DMS 273 (cell line): ENCODE measurements around the gene ZNRF2.
"Not testable (repeated sequence)": the region's sequence is repeated elsewhere in the genome, so short reads cannot be mapped to it uniquely, and the experiment has no call there.

ENCODE experiments used
- DNase-seq: peaks from one replicate; lab custom pipeline; 2025; ENCODE audit not compliant: unreplicated experiment; lab: John Stamatoyannopoulos, UW

ZNRF2 gene

DNA sequence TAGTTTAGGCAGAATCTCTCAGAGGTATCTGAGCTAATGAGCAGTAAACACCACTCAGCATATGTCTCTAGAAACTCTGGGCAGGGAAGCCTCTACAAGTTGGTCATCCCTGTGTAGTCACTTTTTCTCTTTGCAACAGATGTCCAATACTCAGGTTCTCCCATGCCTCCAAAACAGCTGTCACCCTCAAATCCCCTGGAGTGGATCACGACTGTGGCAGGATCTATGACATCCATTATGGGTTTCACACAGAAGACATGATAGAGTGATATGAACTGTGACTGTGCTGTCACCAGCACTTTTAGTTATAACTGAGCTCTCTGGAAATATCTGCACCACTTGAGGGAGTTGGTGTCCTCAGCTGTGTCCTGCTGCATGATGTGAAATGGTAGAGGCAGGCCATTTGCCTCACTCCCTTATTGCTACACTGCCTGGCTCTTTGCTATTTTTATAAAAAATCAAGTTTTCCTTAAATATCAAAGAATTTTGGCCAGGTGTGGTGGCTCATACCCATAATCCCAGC is 24.1 kb upstream of the ZNRF2 start:
- peak; percentile 80 for DNase-seq

DNA sequence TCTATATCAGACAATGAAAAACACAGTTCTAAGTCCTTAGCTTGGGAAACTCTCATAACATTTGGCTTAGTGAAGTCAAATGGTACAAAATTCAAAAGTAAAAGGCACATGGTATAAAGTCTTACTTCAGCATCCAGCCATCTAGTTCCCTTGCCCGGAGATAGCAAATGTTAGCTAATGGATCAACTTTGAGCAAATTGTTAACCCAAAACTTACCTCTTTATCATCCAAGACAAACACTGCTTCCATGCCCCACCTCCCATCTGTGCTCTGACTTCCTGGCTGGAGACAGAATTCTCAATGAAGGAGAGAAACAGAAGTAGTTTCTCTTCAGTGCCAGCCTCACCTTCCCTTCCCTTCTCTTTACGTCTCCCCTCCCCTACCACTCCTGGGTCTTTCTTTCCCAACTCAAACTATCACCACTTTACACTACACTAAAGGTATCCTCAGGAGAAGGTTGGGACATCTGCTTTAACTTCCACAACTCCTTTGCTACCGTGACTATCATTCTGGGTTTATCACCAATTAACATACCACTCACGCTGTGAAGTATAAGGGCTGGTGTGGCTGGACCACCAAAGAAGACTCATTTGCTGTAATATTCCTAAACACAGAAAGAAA is 21.2 kb upstream of the ZNRF2 start:
- peak; percentile 41 for DNase-seq

DNA sequence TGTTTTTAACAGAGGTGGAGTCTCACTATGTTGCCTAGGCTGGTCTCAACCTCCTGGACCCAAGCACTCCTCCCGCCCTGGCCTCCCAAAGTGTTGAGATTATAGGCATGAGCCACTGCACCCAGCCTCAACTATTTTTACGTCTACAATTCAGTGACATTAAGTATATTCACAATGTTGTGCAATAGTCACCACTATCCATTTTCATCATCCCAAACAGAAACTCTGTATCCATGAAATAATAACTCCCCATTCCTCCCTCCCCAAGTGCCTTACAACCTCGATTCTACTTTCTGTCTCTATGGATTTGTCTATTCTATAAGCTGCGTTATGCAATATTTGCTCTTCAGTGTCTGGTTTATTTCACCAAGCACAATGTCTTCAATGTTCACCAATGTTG is 20.3 kb upstream of the ZNRF2 start:
- DNase-seq = no peak

DNA sequence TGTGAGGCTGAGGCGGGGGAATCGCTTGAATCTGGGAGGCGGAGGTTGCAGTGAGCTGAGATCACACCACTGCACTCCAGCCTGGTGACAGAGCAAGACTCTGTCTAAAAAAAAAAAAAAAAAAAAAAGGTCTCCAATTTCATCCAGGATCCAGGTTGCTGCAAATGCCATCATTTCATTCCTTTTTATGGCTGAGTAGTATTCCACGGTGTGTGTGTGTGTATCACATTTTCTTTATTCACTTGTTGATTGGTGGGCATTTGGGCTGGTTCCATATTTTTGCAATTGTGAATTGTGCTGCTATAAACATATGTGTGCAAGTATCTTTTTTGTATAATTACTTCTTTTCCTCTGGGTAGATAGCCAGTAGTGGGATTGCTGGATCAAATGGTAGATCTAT is 19.2 kb upstream of the ZNRF2 start:
- DNase-seq = not testable (repeated sequence)

DNA sequence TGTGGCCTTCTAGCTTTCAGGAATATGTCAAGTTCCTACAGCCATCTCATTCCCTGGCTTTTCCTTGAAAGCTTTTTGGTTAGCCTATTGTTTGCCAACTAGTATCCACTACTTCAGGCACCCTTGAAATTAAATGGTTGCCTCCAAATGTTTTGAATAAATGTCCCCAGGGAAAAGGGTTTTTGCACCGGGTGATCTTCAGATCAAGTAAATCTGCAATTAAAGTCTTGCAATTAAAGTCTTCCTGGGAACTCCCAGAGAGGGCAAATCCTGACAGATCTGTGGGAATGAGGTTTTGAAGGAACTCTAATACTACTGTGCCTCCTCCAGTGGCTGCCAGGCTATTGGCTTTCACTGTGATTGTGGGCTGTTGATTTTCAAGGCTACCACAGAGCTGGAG is 17.7 kb upstream of the ZNRF2 start:
- no peak for DNase-seq

DNA sequence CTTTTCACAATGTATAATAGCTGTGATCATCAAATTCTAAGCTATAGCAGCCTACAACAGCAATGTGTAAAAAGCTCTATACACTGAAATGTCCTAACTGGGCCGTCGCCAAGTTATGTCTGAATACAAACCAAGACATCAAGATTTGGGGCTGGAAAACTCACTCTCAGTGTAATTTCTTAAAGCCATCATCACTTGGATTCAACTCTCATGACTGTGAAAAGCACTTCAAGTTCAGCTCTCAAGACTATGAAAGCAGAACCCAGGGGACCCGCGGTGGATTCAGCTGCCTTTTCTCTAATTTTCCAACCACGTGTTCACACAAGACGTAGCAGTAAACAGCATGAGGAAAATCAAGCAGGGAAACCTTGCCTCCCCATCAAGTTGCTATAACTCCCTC is 15.8 kb upstream of the ZNRF2 start:
- DNase-seq = no peak

DNA sequence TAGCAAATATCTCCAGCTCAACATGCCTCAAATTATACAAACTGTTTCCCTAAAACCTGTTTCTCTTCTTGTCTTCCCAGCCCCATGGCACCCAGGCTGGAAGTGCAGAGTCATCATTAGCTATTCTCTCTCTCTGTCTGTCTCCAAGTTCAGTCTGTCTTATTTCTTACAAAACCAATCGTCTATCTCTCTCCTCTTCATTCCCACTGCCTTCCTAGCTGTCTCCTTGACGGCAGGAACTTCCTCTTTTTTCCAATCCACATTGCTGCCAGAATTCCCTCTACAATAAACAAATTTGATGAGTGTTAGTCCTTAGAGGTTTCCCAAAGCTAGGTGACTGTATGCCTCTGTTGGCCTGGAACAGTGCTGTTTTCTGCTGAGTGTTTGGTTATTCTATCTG is 14.9 kb upstream of the ZNRF2 start:
- DNase-seq = no peak

DNA sequence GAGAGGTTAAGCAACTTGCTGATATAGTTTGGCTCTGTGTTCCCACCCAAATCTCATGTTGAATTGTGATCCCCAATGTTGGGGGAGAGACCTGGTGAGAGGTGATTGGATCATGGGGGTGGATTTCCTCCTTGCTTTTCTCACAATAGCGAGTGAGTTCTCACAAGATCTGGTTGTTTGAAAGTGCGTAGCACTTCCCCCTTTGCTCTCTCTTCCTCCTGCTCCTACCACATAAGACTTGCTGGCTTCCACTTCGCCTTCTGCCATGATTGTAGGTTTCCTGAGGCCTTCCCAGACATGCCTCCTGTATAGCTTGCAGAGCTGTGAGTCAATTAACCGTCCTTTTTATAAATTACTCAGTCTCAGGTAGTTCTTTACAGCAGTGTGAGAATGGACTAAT is 13.5 kb upstream of the ZNRF2 start:
- no peak for DNase-seq

DNA sequence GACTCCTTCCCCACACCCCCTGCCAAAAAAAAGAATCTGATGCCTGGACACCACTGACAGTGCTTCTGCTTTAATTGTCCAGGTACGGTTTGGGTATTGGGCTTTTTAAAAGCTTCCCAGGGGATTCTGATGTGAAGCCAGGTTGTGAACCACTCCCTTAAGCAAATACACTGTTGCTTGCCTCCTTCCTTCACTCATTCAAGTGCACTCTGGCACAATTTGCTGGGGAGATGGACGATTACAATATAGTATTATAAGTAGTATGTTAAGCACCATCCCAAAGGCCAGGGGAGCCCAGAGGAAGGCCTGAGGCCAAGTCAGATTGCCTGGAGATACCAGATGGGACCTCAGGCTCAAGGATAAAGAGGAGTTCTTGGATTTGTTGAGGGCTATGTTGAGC is 12.3 kb upstream of the ZNRF2 start:
- DNase-seq = no peak

DNA sequence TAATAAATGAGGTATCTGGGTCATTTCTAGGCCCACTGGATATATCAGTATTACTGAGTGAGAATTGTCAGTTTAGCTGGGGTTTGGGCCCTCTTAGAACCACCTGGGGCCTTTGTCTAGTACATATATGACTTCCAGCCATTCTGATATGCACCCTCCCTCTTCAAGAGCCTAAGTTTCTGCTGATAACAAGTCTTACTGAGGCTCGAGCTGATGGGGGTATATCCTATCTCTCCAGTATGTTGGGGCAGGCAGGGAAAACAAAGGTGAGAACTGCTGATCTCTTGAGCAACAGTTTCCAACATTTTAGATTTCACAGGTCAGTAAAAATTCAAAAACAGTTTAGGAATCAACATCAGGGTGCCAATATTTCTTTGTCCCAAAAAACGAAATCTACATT is 10.8 kb upstream of the ZNRF2 start:
- DNase-seq = no peak

DNA sequence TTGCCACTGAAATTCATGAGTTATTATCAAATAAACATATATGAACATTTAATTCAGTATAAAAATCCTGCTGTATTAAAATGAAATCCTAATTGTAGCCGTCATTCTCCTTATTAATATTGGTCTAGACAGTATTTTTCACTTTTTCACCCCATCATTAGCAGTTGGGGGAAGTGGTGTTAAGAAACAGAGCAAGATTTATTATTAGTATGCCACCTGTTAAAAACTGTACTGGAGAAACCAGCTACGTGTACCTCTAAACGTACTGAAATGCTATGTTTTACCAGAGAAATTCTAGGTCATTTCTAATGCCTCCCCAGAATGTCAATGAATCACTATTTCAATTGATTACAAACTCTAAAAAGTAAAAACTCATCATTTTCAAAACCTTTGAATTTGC is 9.8 kb upstream of the ZNRF2 start:
- DNase-seq = no peak

DNA sequence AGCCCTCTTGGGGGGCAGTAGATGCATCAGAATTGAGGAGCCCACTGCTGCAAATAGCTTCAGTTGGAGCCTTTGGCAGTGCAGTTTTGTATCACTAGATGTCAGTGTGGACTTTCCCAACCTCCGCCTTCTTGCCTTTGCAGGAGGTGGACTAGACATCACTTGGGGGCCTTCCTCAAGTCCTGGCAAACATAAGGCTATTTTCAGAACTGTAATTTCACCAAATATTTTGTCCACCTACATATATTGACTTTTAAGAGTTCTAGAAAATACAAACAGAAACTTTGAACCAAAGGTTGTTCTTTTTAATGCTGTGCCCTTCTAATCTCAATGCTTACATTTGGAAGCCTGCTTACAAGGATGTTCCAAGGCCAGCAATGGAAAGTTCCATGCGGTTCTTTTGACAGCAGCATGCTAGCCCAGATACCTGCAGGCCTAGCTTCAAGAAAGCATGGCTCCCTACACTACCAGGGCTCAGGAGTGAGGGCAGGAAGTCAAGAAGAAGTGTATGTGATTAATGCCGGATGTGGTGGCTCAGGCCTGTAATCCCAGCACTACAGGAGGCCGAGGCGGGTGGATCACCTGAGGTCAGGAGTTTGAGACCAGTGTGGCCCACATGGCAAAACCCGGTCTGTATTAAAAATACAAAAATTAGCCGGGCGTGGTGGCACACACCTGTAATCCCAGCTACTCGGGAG is 8.0 kb upstream of the ZNRF2 start:
- DNase-seq = peak; percentile 93

DNA sequence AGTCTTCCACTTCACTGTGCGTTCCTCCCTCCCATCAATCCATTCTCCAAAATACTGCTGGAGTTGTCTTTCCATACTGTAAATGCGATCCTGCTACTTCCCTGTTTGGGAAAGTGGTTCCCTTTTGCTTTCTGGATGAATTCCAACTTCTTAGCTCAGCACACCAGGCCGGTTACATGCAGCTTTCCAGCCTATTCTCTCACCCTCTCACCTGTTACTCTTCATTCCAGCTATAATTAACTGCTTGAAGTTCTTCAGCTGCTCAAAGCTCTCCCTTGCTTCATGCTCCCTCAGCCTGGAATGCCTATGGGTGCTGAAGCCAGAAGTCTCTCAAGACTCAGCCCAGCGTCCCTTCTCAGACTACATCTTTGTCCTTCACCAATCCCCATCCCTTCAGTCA is 6.0 kb upstream of the ZNRF2 start:
- peak; percentile 39 for DNase-seq

DNA sequence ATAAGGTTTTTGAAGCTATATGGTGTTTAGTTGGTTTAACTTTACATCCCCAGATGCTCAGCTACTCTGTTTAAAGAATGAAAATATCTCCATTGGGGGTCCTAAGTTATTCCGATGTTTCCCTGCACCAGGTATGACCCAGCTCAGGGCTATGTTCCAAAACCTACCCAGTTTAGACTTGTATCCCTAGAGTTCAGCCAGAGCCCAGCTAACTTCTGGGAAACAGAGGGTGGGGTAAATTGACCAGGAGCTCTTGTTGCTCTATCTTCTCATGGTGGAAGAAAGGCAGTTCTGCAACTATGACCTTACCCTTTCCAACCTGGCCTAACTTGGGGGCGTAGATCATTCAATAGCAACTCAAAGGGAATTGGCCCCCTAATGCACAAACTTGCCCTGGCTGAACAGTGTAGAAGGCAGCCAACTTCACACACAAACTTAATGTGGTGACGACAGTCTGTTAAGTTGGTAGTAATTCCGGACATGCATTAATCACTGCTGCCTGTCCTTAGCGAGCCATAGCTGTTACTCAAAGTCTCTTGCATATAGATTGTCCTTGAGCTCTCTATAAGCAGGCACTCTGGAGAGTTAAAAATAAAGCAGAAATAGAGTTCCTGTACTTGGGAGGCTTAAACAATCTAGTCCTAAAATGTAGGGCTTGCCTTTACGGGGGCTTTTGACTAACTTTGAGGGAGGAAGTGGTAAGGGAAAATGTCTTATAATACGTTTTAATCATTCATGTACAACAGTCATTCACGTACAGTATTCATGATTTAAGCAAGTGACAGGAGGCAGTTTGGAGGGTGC is 5.3 kb upstream of the ZNRF2 start:
- no peak for DNase-seq

DNA sequence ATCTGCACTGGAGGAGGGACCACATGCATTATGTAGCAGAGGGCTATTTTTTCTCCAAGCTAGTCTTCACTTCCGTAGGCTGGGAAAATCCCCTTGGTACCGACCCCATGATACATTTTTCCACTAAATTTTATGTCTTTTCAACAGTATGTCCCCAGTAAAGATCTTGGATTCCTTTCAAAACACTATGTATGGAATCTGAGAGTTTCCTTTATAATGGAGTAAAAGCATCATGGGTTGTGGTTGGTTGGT is 4.8 kb upstream of the ZNRF2 start:
- DNase-seq = no peak

DNA sequence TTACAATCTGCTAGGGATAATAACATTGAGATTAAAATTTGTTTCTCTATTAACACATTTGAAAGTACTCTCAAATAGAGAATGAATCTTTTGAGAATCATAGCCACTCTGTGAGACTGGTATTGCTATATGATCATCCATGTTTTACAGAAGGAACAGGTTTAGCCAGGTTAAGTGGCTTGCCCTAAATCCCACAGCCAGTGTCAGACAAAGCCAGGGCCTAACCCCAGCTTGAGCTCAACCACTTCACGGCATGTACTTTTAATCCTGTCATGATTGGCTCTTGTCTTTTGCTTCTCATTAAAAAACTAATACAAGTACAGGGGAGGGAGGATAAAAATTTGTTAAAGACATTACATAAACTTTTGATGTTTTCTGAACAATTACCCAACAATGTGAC is 3.8 kb upstream of the ZNRF2 start:
- DNase-seq = no peak

DNA sequence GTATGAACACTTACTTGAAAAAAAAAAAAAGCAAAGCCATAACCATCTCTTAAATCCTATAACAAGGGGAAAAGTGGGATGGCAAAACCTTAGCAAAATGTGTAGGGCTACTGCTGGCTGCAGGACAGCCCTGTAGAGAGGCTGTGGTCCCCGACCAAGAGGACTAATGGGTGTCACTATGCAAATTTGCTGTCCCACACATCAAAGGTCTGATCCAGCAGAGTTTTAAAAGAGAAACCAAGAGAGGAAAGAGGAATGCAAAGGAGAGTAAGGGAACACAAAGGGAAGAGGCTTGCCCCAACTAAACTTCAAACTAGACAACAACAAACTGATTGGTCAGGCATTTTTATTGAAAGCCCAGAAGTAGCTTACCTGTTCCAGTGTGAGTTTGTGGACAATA is 3.1 kb upstream of the ZNRF2 start:
- DNase-seq = no peak

DNA sequence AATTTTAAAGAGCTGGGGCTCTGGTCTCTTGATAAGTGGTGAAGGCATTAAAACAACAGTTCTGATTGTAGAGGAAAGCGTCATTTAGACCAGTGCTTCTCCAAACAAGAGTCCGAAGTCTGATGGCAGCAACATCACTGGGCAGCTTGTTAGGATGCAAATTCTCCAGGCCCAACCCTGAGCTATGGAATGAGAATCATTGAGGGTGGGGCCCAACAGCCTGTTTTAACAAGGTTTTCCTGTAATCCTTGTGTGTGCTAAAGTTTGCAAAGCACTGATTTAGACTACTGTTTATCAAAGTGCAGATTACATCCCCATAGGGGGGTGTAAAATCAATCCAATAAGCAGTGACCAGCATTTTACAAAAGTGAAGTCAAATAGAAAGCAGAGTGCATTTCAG is 2.6 kb upstream of the ZNRF2 start:
- no peak for DNase-seq

DNA sequence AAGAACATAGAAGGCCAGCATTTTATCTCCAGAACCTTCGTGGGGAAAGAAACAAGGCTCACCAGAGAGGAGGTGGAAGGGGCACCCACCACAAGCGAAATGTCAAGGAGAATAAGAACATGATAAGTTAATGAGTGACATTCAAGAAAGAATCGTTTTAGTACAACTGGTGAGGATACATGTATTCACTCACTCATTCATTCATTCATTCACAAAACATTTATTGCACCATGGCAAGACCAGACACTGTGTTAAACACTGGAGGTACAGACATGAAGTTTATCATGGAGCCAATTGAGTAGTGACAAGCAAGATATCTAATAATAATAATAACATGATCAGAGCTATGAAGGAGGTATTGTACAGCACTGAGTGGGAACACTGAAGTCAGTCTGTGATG is 1.7 kb upstream of the ZNRF2 start:
- no peak for DNase-seq

DNA sequence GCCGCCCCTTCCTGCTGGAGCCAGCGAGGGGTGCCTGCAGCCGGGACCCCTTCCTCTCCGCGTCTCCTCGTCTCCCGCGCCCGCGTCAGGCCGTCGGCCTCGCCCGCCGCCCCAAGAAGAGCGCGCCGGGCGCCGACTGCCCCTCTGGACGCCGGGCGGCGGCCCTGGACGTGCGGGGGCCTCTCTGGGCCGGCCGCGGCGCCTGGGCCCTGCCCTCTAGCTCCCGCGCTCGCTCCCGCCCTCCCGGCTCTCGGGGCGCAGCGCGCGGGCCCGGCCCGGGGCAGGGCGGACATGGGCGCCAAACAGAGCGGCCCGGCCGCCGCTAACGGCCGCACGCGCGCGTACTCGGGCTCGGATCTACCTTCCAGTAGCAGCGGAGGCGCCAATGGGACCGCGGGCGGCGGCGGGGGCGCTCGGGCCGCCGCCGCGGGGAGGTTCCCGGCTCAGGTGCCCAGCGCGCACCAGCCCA is 704 bp downstream of the ZNRF2 start:
- DNase-seq = peak; percentile 93

DNA sequence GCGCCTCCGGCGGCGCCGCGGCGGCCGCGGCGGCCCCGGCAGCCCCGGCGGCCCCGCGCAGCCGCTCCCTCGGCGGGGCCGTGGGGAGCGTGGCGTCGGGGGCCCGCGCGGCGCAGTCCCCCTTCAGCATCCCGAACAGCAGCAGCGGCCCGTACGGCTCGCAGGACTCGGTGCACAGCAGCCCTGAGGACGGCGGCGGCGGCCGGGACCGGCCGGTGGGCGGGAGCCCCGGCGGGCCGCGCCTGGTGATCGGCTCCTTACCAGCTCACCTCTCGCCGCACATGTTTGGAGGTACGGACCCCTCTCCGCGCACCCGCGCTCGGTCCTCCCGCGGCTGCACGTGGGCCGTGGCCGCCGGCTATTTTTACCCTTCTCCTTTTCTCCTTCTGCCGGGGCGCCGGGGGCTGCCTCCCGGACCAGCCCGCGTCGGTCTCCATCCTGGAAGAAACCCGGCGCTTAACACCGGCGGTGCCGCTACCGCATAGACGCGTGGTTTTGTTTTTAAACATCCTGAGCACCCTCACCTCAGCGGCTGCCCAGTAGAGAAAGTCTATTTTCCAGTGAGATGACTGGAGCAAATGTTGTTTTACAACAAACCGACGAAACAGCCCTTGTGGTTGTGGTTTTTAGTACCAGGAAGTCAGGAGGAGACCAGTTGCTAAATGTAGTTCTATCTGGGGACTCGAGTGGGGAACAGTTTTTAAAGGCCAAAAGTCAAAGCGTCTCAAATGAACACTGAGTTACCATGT is 1.3 kb downstream of the ZNRF2 start:
- DNase-seq = peak; percentile 86

DNA sequence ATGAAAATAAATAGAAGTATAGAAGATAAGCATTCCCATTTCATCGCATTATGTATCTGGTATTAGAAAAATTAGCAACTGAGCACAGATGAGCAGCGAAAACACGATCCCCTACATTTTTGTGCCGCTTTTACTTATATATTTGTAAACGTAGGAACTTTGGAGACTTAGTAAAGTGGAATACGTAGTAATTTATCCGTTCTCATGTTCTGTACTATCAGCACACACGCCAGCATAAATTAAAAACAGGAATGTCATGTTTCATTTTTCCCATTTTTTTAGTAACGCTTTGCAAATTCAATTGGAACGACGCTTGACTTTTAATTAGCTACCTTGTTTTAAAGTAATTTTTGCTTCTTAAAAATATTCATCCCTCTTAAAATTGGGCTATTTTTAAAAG is 2.4 kb downstream of the ZNRF2 start:
- no peak for DNase-seq
